GM20000 (cell line): ENCODE measurements around the gene JAKMIP3.
"Not testable (repeated sequence)": the region's sequence is repeated elsewhere in the genome, so short reads cannot be mapped to it uniquely, and the experiment has no call there.

Experiments
- DNase-seq: peaks from one replicate; pipeline ENCODE4 v3.0.0; 2012; ENCODE audit warnings: low spot score
- TF ChIP-seq, protein P1 (sequence below): IDR thresholded peaks from 2 replicates; pipeline ENCODE4 v1.5.1; 2012; ENCODE audit warnings: mild to moderate bottlenecking, control low read depth; ENCODE audit errors: extremely low read depth, missing control alignments

JAKMIP3 gene

DNA sequence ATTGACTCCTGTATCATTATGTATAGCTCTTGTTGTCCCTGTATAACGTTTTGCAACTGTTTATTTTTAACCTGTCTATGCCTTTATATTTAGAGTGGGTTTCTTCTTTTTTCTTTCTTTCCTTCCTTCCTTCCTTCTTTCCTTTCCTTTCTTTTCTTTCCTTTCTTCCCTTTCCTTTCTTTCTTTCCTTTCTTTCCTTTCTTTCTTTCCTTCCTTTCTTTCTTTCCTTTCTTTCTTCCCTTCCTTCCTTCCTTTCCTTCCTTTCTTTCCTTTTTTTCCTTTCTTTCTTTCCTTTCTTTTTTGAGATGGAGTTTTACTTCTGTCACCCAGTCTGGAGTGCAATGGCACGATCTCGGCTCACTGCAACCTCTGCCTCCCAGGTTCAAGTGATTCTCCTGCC, 5.9 kb downstream of the JAKMIP3 start:
- TF ChIP-seq, protein P1, sequence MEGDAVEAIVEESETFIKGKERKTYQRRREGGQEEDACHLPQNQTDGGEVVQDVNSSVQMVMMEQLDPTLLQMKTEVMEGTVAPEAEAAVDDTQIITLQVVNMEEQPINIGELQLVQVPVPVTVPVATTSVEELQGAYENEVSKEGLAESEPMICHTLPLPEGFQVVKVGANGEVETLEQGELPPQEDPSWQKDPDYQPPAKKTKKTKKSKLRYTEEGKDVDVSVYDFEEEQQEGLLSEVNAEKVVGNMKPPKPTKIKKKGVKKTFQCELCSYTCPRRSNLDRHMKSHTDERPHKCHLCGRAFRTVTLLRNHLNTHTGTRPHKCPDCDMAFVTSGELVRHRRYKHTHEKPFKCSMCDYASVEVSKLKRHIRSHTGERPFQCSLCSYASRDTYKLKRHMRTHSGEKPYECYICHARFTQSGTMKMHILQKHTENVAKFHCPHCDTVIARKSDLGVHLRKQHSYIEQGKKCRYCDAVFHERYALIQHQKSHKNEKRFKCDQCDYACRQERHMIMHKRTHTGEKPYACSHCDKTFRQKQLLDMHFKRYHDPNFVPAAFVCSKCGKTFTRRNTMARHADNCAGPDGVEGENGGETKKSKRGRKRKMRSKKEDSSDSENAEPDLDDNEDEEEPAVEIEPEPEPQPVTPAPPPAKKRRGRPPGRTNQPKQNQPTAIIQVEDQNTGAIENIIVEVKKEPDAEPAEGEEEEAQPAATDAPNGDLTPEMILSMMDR, result no peak
- no peak for DNase-seq

DNA sequence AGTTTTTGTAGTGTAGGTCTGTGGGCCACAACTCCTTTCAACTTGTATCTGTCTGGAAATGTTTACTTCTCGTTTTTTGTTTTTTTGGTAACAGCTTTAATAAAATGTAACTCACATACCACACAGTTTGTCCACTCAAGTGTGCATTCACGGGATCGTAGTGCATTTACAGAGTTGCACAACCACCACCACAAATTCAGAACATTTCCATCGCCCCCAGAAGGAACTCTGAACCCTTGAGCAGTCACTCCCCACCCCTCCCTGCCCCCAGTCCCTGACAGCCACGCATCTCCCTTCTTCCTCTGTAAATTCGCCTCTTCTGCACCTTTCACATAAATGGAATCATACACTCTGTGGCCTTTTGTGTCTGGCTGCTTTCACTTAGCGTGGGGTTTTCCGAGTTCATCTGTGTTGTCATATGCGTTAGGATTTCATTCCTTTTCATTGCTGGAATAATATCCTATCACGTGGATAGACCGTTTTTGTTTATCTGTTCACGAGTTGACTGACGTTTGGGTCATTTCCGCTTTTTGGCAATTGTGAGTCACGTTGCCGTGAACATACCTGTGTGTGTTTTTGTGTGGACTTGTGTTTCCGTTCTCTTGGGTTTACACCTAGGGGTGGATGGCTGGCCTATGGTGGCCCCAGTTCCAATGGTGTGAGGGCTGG, 10.3 kb downstream of the JAKMIP3 start:
- TF ChIP-seq, protein P1, result no peak
- no peak for DNase-seq

DNA sequence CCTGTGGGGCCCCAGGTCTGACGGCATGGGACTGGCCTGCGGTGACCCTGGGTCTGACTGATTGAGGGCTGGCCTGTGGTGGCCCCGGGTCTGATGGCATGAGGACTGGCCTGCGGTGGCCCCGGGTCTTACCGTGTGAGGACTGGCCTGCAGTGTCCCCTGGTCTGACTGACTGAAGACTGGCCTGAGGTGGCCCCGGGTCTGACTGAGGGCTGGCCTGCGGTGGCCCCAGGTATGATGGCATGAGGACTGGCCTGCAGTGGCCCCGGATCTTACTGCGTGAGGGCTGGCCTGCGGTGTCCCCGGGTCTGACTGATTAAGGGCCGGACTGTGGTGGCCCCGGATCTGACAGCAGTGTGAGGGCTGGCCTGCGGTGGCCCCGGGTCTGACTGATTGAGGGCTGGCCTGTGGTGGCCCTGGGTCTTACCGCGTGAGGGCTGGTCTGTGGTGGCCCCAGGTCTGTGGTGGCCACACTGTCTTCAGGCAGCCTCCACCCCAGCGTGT, 10.9 kb downstream of the JAKMIP3 start:
- TF ChIP-seq, protein P1, result no peak
- no peak for DNase-seq

DNA sequence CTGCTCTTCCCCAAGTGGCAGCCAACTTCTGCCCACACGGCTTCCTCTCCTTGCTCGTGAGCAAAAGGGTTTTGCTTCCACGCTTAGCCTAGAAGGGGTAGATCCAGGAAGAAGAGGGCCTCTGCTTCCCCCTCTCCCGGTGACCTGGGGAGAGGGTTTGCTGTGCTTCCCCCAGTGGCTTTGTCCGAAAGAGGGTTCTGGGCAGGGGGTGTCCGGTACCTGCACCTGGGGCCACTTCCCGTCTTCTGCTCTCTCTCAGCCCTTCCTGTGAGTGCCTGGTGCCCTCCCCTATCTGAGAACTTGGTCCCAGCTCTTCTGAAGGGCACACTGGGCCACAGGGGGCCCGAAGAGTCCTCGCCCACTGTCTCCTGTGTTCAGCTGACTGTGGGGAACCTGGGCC, 11.3 kb downstream of the JAKMIP3 start:
- no peak for DNase-seq

DNA sequence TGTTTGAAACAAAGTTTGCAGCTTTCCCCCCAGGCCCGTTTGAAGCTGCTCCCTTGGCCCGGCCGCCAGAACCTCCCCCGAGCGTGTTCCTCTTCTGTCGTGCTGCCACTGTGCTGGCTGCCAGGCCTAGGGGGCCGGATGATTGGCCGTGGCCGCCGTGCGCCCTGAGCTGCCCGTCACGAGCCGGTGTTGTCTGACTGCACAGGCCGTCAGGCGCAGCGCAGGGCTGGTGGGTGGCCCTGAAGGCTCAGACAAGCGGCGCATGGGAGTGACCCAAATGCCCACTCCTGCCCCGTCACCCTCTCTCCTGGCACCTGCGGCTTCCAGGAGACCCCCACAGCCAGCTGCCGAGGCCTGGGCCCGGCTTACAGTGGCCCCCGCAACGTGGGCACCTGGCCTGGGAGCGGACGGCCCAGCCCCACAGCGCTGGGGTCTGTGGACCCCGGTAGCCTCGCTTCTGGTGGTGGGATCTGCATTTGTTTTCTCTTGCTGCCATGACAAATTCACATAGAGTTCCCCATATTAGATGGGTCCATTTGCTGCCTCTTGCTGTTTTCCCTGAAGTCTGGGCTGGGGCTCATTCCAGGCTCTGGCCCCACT, 13.1 kb downstream of the JAKMIP3 start:
- DNase-seq, result no peak
- TF ChIP-seq, protein P1, result no peak

More for the DNA sequence above, 11.3 kb downstream of the JAKMIP3 start:
- TF ChIP-seq, protein P1, result no peak

DNA sequence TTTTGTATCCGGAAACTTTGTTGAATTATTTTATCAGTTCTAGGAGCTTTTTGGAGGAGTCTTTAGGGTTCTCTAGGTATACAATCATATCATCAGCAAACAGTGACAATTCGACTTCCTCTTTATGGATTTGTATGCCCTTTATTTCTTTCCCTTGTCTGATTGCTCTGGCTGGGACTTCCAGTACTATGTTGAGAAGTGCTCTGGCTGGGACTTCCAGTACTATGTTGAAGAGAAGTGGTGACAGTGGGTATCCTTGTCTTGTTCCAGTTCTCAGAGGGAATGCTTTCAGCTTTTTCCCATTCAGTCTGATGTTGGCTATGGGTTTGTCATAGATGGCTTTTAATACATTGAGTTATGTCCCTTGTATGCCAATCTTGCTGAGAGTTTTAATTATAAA, 18.6 kb downstream of the JAKMIP3 start:
- DNase-seq, result not testable (repeated sequence)

DNA sequence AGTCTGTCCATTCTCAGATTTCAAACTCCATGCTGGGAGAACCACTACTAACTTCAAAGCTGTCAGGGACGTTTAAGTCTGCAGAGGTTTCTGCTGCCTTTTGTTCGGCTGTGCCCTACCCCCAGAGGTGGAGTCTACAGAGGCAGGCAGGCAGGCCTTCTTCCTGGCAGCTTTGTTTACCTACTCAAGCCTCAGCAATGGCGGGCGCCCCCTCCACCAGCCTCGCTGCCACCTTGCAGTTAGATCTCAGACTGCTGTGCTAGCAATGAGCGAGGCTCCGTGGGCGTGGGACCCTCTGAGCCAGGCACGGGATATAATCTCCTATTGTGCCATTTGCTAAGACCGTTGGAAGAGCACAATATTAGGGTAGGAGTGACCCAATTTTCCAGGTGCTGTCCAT, 27.5 kb downstream of the JAKMIP3 start:
- DNase-seq, result not testable (repeated sequence)

DNA sequence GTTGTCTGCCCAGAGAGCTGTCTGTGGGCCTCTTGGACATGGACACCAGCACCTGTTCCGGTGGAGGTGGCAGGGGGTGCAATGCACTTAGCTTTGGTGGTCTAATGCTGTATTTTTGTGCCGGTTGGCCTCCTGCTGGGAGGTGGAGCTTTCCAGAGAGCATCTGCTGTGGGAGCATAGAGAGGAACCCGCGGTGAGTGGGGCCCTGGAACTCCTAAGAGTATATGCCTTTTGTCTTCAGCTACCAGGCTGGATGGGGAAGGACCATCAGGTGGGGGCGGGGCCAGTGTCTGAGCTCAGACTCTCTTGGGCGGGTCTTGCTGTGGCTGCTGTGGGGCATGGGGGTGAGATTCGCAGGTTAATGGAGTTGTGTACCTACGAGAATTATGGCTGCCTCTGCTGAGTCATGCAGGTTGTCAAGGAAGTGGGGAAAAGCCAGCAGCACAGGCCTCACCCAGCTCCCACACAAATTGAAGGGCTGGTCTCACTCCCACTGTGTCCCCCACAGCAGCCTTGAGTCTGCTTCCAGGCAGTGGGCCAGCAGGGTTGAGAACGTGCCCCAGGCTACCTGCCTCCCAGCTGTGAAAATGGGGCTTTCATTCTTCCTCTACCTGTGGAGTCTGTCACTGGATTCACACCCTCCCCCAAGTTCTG, 29.0 kb downstream of the JAKMIP3 start:
- no peak for DNase-seq
- TF ChIP-seq, protein P1, result no peak
